Tibial nerve (tissue), 4 donors: ENCODE measurements around the gene TNIK. TPM values are rescaled to one million over a fixed set of nuclear protein-coding genes. Genes with fewer than 3 reads are reported as not detected.

Experiments used
- DNase-seq, 2 donors: peaks; one replicate each; pipeline ENCODE4 v3.0.0-alpha.2; 2019; ENCODE audit warnings: low spot score in 2 of 2
- H3K27ac ChIP-seq, 4 donors: fragments of 200-600 bp; sonication (generic) in 3 of 4; one replicate each; pipeline ENCODE4 v1.5.1; 2017 to 2019; ENCODE audit warnings: mild to moderate bottlenecking in 1 of 4
- H3K27me3 ChIP-seq, 2 donors: fragments of 200-600 bp; sonication (generic) in 1 of 2; one replicate each; pipeline versions ENCODE4 v1.5.1 to v1.6.0; 2017 to 2019
- H3K36me3 ChIP-seq, 3 donors: fragments of 200-600 bp; sonication (generic); one replicate each; pipeline ENCODE4 v1.5.1; 2018 to 2019
- H3K4me1 ChIP-seq, 4 donors: fragments of 200-600 bp; sonication (generic) in 3 of 4; one replicate each; pipeline ENCODE4 v1.5.1; 2017 to 2019
- H3K4me3 ChIP-seq, 4 donors: fragments of 200-600 bp; sonication (generic) in 3 of 4; one replicate each; pipeline ENCODE4 v1.5.1; 2017 to 2019; ENCODE audit warnings: mild to moderate bottlenecking in 1 of 4, moderate library complexity in 1 of 4
- H3K9me3 ChIP-seq, 4 donors: fragments of 200-600 bp; sonication (generic) in 3 of 4; one replicate each; pipeline ENCODE4 v1.5.1; 2017 to 2019
- EP300 ChIP-seq, 2 donors: sonication (generic); formaldehyde crosslinking; IDR thresholded peaks; one replicate each; pipeline ENCODE4 v1.6.1; 2017; ENCODE audit warnings: antibody characterized with exemption in 2 of 2, mild to moderate bottlenecking in 1 of 2
- POLR2A ChIP-seq, 2 donors: fragments of 450-650 bp; IDR thresholded peaks; one replicate each; pipeline ENCODE4 v1.6.1; 2017; ENCODE audit warnings: antibody characterized with exemption in 2 of 2, mild to moderate bottlenecking in 2 of 2, moderate library complexity in 2 of 2
- WGBS, 2 donors: methylation state at CpG; one replicate each; pipeline ENCODE4 v1.1.5; 2018; 5-methylcytosine and 5-hydroxymethylcytosine counted together
- total RNA-seq, 4 donors: library from RNA; depleted of rRNA; stranded (reverse); fragments of >200 nt; gene quantifications; one replicate each; pipeline ENCODE4 v1.1.0, GENCODE V29; 2016
- TF ChIP-seq, protein P1 (sequence below), 5 experiments: fragments of 200-600 bp in 3 of 5; fragments of 450-650 bp in 2 of 5; sonication (generic) in 3 of 5; IDR thresholded peaks; one replicate each; pipeline ENCODE4 v1.5.1; 2016 to 2019; ENCODE audit warnings: antibody characterized with exemption in 5 of 5, mild to moderate bottlenecking in 3 of 5, moderate library complexity in 2 of 5

The TNIK gene
- total RNA-seq, 4 donors from 2014 or later, result 5.4 to 11.1 (median 7.5) TPM

DNA sequence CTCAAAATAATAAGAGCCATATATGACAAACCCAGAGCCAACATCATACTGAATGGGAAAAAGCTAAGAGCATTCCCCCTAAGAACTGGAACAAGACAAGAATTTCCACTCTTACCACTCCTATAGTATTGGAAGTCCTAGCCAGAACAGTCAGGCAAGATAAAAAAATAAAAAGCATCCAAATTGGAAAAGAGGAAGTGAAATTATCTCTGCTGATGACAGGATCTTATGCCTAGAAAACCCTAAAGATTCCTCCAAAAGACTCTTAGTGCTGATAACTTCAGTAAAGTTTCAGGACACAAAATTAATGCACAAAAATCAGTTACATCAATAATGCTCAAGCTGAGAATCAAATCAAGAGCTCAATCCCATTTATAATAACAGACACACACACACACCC is 387.8 kb downstream of the TNIK start:
- TF ChIP-seq POLR2A (IDR thresholded peaks at IDR 0.05), result no peak
- TF ChIP-seq, protein P1, sequence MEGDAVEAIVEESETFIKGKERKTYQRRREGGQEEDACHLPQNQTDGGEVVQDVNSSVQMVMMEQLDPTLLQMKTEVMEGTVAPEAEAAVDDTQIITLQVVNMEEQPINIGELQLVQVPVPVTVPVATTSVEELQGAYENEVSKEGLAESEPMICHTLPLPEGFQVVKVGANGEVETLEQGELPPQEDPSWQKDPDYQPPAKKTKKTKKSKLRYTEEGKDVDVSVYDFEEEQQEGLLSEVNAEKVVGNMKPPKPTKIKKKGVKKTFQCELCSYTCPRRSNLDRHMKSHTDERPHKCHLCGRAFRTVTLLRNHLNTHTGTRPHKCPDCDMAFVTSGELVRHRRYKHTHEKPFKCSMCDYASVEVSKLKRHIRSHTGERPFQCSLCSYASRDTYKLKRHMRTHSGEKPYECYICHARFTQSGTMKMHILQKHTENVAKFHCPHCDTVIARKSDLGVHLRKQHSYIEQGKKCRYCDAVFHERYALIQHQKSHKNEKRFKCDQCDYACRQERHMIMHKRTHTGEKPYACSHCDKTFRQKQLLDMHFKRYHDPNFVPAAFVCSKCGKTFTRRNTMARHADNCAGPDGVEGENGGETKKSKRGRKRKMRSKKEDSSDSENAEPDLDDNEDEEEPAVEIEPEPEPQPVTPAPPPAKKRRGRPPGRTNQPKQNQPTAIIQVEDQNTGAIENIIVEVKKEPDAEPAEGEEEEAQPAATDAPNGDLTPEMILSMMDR (IDR thresholded peaks at IDR 0.05), result no peak
- no peak for TF ChIP-seq EP300 (IDR thresholded peaks at IDR 0.05)
- H3K36me3 ChIP-seq, result peaks cover 0 to 6% (median 0%) of the 10 kb centered on the region in 3 donors

DNA sequence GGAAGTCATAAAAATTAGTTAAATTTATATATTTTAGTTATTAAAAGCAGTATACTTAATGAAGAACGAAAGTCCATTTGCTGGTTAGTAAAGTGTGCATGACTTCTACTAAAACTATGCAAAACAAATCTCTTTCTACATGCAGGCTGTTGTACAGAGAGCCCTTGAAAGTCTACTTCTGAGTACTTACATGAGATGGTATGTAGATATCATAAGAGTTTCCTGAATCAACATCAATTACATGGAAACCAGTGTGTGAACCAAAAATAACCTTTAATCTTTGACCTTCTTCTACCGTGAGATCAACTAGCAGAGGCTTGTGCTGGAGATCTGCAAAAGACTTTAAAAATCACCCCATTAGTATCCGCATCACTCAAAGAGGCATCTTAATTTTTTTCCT is 391.5 kb downstream of the TNIK start:
- no peaks in the 10 kb centered on the region for H3K4me1 ChIP-seq
- peaks cover 0 to 6% (median 0%) of the 10 kb centered on the region in 3 donors for H3K36me3 ChIP-seq
- WGBS, 2 donors, result 67 to 78% methylated on average over 3 of the region's 3 CpGs
- H3K4me3 ChIP-seq, result no peak overlapping the region
- no peak overlapping the region for H3K27ac ChIP-seq
- DNase-seq, result no peak
- TF ChIP-seq POLR2A (IDR thresholded peaks at IDR 0.05), result no peak
- TF ChIP-seq, protein P1 (IDR thresholded peaks at IDR 0.05), result no peak
- TF ChIP-seq EP300 (IDR thresholded peaks at IDR 0.05), result no peak
- H3K9me3 ChIP-seq, result no peaks in the 10 kb centered on the region
- no peaks in the 10 kb centered on the region for H3K27me3 ChIP-seq

More for the DNA sequence above, 387.8 kb downstream of the TNIK start:
- no peaks in the 10 kb centered on the region for H3K4me1 ChIP-seq
- no peak overlapping the region for H3K4me3 ChIP-seq
- no peak overlapping the region for H3K27ac ChIP-seq
- H3K27me3 ChIP-seq, result no peaks in the 10 kb centered on the region
- H3K9me3 ChIP-seq, result no peaks in the 10 kb centered on the region
- DNase-seq, result no peak

DNA sequence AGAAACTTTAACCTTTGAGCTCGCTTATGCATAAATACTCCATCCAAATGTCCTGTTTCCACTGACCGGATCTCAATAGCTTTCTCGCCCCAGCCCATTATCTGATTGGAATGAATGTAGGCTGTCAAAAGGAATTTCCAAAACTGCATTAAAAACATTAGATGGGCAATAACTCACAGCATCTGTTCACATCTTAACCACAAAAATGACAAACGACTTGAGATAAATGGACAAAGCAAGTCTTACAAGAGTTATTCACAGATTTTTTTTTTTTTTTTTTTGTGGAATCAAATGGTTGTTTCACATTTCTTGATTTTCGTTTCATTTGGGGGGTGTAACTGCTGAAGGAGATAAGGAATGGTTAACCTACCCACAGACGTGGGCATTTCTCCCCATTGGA is 394.0 kb downstream of the TNIK start:
- WGBS, 2 donors, result 81 to 82% methylated on average over 6 of the region's 6 CpGs
- no peaks in the 10 kb centered on the region for H3K27me3 ChIP-seq
- peaks cover 0 to 6% (median 0%) of the 10 kb centered on the region in 3 donors for H3K36me3 ChIP-seq

DNA sequence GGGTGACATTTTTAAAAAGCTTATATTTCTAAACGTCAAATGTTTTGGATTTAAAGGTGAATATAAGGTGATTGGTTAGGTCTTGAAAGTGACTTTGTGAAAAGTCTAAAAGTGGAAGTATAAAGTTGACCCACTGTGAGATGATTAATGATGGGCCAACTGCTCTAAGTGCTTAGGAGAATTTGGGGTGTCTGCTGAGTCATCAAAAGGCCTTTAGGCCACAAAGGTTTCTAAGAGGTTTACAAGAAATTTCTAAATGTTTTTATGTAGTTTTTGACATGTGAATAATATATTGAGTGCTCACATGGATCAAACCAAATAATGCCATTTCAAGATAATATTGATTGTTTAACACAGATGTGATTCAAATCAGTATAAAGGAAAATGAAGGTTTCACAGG is 394.5 kb downstream of the TNIK start:
- DNase-seq, result no peak
- TF ChIP-seq POLR2A (IDR thresholded peaks at IDR 0.05) (no peak), EP300 (IDR thresholded peaks at IDR 0.05) (no peak)
- TF ChIP-seq, protein P1 (IDR thresholded peaks at IDR 0.05), result no peak
- no peak overlapping the region for H3K27ac ChIP-seq
- no peak overlapping the region for H3K4me3 ChIP-seq
- H3K36me3 ChIP-seq, result peaks cover 0 to 6% (median 0%) of the 10 kb centered on the region in 3 donors
- no peaks in the 10 kb centered on the region for H3K4me1 ChIP-seq
- 81 to 88% methylated on average over 1 of the region's 1 CpG for WGBS, 2 donors
- H3K9me3 ChIP-seq, result no peaks in the 10 kb centered on the region
- H3K27me3 ChIP-seq, result no peaks in the 10 kb centered on the region

More for the DNA sequence above, 394.0 kb downstream of the TNIK start:
- no peak overlapping the region for H3K27ac ChIP-seq
- no peak for TF ChIP-seq EP300 (IDR thresholded peaks at IDR 0.05)
- TF ChIP-seq POLR2A (IDR thresholded peaks at IDR 0.05), result no peak
- TF ChIP-seq, protein P1 (IDR thresholded peaks at IDR 0.05), result no peak
- no peak for DNase-seq
- no peaks in the 10 kb centered on the region for H3K9me3 ChIP-seq
- no peak overlapping the region for H3K4me3 ChIP-seq
- no peaks in the 10 kb centered on the region for H3K4me1 ChIP-seq

DNA sequence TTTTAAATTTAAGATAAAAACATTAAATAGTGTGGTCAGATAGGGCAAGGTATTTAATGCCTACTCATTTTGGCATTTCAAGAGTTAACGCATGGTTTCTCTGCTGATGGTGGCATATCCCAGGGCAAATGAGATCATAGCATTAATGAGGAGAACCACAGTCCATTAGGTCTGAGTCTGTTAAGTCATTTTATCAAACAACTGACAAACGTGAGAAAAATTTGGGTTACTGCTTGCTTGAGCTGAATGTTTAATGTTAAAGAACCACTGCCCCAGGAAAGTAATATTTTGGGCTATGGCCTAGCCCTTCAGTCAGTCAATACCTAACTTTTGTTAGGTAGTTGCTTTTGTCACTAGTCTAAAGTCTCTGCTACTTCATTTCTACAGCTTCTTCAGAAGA is 395.7 kb downstream of the TNIK start:
- no peaks in the 10 kb centered on the region for H3K4me1 ChIP-seq
- no peaks in the 10 kb centered on the region for H3K9me3 ChIP-seq
- no peak overlapping the region for H3K4me3 ChIP-seq
- DNase-seq, result no peak
- peaks cover 0 to 5% (median 0%) of the 10 kb centered on the region in 3 donors for H3K36me3 ChIP-seq
- H3K27ac ChIP-seq, result no peak overlapping the region
- 60 to 71% methylated on average over 2 of the region's 2 CpGs for WGBS, 2 donors
- no peaks in the 10 kb centered on the region for H3K27me3 ChIP-seq
- TF ChIP-seq EP300 (IDR thresholded peaks at IDR 0.05) (no peak), POLR2A (IDR thresholded peaks at IDR 0.05) (no peak)
- TF ChIP-seq, protein P1 (IDR thresholded peaks at IDR 0.05), result no peak
